GM20000 (cell line): ENCODE measurements around the gene WNT5A.

ENCODE experiments used
- DNase-seq: peaks from one replicate; pipeline ENCODE4 v3.0.0; 2012; ENCODE audit warnings: low spot score
- CTCF ChIP-seq: IDR thresholded peaks from 2 replicates; pipeline ENCODE4 v1.5.1; 2012; ENCODE audit warnings: mild to moderate bottlenecking, control low read depth; ENCODE audit errors: extremely low read depth, missing control alignments

Gene WNT5A

DNA sequence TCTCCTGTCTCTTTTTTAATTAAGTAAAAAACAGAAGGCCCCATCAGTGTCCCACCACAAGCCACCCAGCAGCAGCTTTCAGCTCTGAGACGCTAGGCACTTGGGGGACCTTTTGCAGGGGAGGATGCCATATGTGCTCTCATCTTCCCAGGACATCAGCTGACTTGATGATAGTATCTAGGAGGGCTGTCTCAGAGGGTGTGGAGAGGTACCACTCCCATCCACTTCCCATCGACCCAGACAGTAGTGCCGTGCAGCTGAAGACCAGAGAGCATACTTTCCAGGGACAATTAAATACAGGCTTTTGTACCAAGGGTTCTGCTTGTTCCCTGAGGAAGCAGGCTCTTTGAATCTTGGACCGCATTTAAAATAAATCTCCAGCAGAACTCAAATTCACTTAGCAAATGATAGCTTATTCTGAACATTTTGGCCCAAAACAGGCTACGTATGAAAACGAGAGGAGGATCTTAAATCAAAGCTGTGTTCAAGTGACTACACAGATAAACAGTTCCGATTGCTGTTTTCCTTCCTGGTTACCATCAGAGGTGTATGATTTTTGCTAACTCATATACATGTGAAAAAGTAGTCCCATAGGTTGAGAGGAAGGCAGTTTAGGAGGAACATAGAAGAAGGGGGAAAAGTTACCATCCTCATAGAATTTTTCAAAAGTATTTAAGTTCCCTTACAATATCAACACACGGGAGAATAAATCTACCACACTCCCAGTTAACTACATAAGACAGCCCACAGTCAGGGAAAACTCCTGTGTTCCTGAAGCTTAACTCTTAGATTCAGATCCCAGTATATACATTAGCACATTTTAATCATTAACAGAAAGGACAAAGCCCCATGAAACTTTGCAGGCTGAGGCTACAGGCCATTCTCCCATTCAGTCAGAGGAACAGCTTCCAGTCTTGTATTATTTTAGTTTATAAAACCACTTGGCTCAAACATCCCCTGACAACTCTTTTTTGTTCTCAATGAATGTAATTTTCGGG is 9.5 kb downstream of the WNT5A start:
- DNase-seq, result no peak
- no peak for TF ChIP-seq CTCF

DNA sequence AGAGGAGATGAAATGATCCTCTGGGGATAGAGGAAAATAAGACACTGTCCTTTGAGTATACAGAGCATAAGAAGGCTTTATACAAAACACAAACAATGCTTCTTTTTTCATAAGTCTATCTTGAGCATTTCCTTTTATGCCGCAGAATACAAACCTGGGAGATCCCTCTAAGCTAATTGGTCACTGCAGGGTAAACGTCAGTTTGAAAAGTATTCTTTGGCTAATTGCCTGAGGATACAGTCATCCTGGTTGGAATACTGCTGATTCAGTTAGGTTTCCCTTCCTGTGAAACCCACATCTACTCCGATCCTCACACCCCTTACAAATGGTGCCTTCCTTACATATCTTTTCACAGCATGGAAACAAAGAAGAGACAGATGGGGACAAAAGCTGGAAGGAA is 10.6 kb downstream of the WNT5A start:
- no peak for TF ChIP-seq CTCF
- DNase-seq, result no peak

DNA sequence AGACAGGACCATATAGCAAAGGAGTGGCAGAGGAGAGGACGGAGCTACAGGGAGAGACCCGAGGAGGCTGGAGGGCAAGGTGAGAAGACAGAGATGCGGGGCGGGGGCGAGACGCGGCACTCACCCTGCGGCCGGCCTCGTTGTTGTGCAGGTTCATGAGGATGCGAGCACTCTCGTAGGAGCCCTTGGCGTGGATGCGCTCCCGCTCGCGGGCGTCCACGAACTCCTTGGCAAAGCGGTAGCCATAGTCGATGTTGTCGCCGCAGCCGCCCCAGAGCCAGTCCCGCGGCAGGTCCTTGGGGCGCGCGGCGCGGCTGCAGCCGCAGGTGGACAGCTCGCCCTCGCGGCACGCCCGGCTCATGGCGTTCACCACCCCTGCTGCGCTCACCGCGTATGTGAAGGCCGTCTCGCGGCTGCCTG is 12.9 kb downstream of the WNT5A start:
- TF ChIP-seq CTCF, result no peak
- DNase-seq, result no peak

- TF ChIP-seq CTCF, result no peak
- DNase-seq, result no peak
Observed at GRCh38 chr3:55473788-55474187, 13.3 kb downstream of the WNT5A start.

- no peak for TF ChIP-seq CTCF
- no peak for DNase-seq
Observed at GRCh38 chr3:55471522-55472280, 15.4 kb downstream of the WNT5A start.

- no peak for DNase-seq
- TF ChIP-seq CTCF, result no peak
Observed at GRCh38 chr3:55471084-55471483, 16.0 kb downstream of the WNT5A start.
